HG03558 (cell line): ENCODE data around the gene TLE3.

Experiments used
- ATAC-seq: cut with Tn5 transposase; IDR thresholded peaks from one replicate; pipeline ENCODE4 v1.9.1; 2021; ENCODE audit warnings: moderate number of reproducible peaks; ENCODE audit not compliant: unreplicated experiment; ENCODE audit errors: extremely low read depth

Gene TLE3

GRCh38 chr15:70035051-70035718 is 62.5 kb downstream of the TLE3 start:
- ATAC-seq: no peak

- no peak for ATAC-seq
Measured at GRCh38 chr15:70034596-70034995, 63.1 kb downstream of the TLE3 start.

GRCh38 chr15:70034141-70034540 is 63.6 kb downstream of the TLE3 start:
- ATAC-seq: no peak

- ATAC-seq: no peak
Measured at GRCh38 chr15:70033529-70034140, 64.1 kb downstream of the TLE3 start.

- ATAC-seq: no peak
Measured at GRCh38 chr15:70033109-70033508, 64.6 kb downstream of the TLE3 start.

- no peak for ATAC-seq
Measured at GRCh38 chr15:70032509-70032908, 65.2 kb downstream of the TLE3 start.

GRCh38 chr15:70031713-70032112 is 66.0 kb downstream of the TLE3 start:
- ATAC-seq: no peak

GRCh38 chr15:70031261-70031660 is 66.5 kb downstream of the TLE3 start:
- ATAC-seq: no peak

- no peak for ATAC-seq
Measured at GRCh38 chr15:70030851-70031250, 66.9 kb downstream of the TLE3 start.

- no peak for ATAC-seq
Measured at GRCh38 chr15:70029297-70029701, 68.4 kb downstream of the TLE3 start.

- no peak for ATAC-seq
Measured at GRCh38 chr15:70027518-70027917, 70.2 kb downstream of the TLE3 start.

GRCh38 chr15:70026991-70027390 is 70.7 kb downstream of the TLE3 start:
- no peak for ATAC-seq

- no peak for ATAC-seq
Measured at GRCh38 chr15:70025413-70026296, 72.1 kb downstream of the TLE3 start.

- no peak for ATAC-seq
Measured at GRCh38 chr15:70024521-70024920, 73.2 kb downstream of the TLE3 start.

- no peak for ATAC-seq
Measured at GRCh38 chr15:70023769-70024491, 73.8 kb downstream of the TLE3 start.

- ATAC-seq: no peak
Measured at GRCh38 chr15:70023064-70023768, 74.5 kb downstream of the TLE3 start.

- no peak for ATAC-seq
Measured at GRCh38 chr15:70020229-70020628, 77.5 kb downstream of the TLE3 start.

- no peak for ATAC-seq
Measured at GRCh38 chr15:70018646-70019600, 78.8 kb downstream of the TLE3 start.

- no peak for ATAC-seq
Measured at GRCh38 chr15:70017801-70018200, 79.9 kb downstream of the TLE3 start.
